Calu3 (cell line): ENCODE results near the gene IFT81. TPM values are rescaled to one million over a fixed set of nuclear protein-coding genes. Genes with fewer than 3 reads are reported as not detected.

Experiments used
- BruUV-seq: library from RNA; stranded (reverse); fragments of 400-500 nt; replicated peaks from 2 replicates; lab custom pipeline; 2021; lab: Mats Ljungman, UMichigan
- CTCF ChIA-PET: fragments of 300-600 bp; sonication (Branson Sonifier 250); formaldehyde crosslinking; loops from one replicate; lab custom pipeline; 2022; ENCODE audit warnings: antibody characterized with exemption; lab: Charles Lee
- DNase-seq: peaks from one replicate; pipeline ENCODE4 v3.0.0; 2022
- H3K27ac Mint-ChIP-seq: one replicate; pipeline ENCODE4 v1.8.0; 2022; ENCODE audit warnings: mixed read lengths; ENCODE audit not compliant: unreplicated experiment
- H3K27me3 Mint-ChIP-seq: one replicate; pipeline ENCODE4 v1.8.0; 2022; ENCODE audit warnings: mixed read lengths; ENCODE audit not compliant: unreplicated experiment
- H3K36me3 Mint-ChIP-seq: one replicate; pipeline ENCODE4 v1.8.0; 2022; ENCODE audit warnings: mild to moderate bottlenecking, moderate library complexity, mixed read lengths; ENCODE audit not compliant: insufficient read depth, unreplicated experiment
- H3K4me1 Mint-ChIP-seq: one replicate; pipeline ENCODE4 v1.8.0; 2022; ENCODE audit warnings: mild to moderate bottlenecking, low read depth, mixed read lengths; ENCODE audit not compliant: unreplicated experiment
- H3K4me3 Mint-ChIP-seq: one replicate; pipeline ENCODE4 v1.8.0; 2022; ENCODE audit warnings: mild to moderate bottlenecking, low read depth, moderate library complexity, mixed read lengths; ENCODE audit not compliant: unreplicated experiment
- H3K9me3 Mint-ChIP-seq: one replicate; pipeline ENCODE4 v1.8.0; 2022; ENCODE audit warnings: low read depth, mixed read lengths; ENCODE audit not compliant: unreplicated experiment
- intact Hi-C: fragments of 100-400 bp; cut with micrococcal nuclease; formaldehyde crosslinking; loops from one replicate; pipeline ENCODE4 v1.10.0; 2022; ENCODE audit not compliant: unreplicated experiment
- total RNA-seq: library from RNA; stranded (reverse); gene quantifications from 2 replicates; pipeline ENCODE4 v1.2.3, GENCODE V29; 2022
- TF ChIP-seq, protein P1 (sequence below): fragments of 200-600 bp; IDR thresholded peaks from one replicate; pipeline ENCODE4 v1.8.0; 2022; ENCODE audit warnings: antibody characterized with exemption; ENCODE audit not compliant: unreplicated experiment

Gene IFT81
- total RNA-seq, 1 experiment from 2014 or later = 16.4 TPM

DNA sequence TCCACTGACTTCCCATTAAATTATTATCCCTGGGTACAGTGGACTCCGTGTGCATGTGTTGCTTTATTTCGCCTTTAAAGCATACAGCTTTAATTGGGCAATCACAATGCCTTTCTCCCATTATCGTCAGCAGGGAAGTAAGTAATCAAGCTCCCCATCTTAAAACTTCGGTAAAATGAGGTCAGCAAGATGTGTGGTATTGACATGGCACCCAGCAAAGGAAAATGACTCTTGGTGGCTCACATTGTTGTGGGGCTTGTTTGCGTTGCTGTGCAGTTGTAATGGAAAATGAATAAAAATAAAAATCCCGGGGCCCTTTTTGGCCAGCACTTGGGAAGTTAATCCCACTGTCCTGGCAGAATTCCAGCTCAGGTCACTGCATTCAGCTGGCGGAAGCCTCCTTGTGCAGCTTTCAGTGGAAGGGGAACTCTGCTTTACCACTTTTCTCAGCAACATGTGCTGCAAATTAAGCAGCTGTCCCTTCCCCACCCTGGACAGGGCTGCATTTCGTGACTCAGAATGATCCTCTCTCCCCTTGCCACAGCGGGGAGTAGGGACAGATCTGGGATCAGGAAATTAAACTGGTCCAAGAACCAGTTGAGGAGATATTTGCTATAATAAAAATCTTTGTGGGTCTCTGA lies 142.9 kb downstream of the IFT81 start:
- DNase-seq = no peak

More for the DNA sequence above, 142.9 kb downstream of the IFT81 start:
- Mint-ChIP-seq H3K4me3 (no peak overlapping the region), H3K27ac (no peak overlapping the region), H3K36me3 (peaks cover 9% of the 10 kb centered on the region), H3K9me3 (no peaks in the 10 kb centered on the region), H3K27me3 (no peaks in the 10 kb centered on the region), H3K4me1 (peaks cover 44% of the 10 kb centered on the region)
- BruUV-seq = no TSS peak
- TF ChIP-seq, protein P1, sequence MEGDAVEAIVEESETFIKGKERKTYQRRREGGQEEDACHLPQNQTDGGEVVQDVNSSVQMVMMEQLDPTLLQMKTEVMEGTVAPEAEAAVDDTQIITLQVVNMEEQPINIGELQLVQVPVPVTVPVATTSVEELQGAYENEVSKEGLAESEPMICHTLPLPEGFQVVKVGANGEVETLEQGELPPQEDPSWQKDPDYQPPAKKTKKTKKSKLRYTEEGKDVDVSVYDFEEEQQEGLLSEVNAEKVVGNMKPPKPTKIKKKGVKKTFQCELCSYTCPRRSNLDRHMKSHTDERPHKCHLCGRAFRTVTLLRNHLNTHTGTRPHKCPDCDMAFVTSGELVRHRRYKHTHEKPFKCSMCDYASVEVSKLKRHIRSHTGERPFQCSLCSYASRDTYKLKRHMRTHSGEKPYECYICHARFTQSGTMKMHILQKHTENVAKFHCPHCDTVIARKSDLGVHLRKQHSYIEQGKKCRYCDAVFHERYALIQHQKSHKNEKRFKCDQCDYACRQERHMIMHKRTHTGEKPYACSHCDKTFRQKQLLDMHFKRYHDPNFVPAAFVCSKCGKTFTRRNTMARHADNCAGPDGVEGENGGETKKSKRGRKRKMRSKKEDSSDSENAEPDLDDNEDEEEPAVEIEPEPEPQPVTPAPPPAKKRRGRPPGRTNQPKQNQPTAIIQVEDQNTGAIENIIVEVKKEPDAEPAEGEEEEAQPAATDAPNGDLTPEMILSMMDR = no peak
- CTCF ChIA-PET = interaction anchor here (0.7 kb wide), 1 partner anchor 13 kb away, joined by 3 read pairs; no protein-coding TSS in a partner anchor
- intact Hi-C loops = no loop called here

Other genes starting within 250 kb of the IFT81 start
- 25.7 and 27.7 TPM in 2 replicates for gene GLTP, start 243.8 kb upstream of the IFT81 start, total RNA-seq
- gene TCHP, start 224.1 kb upstream of the IFT81 start, total RNA-seq = 28.0 and 28.8 TPM in 2 replicates
- 56.0 TPM in 2 replicates for gene GIT2, start 128.0 kb upstream of the IFT81 start, total RNA-seq
- gene ANKRD13A, start 124.9 kb upstream of the IFT81 start, total RNA-seq = 34.5 and 40.4 TPM in 2 replicates
- 14.2 and 14.7 TPM in 2 replicates for gene C12orf76, start 75.8 kb upstream of the IFT81 start, total RNA-seq
- gene ATP2A2, start 156.9 kb downstream of the IFT81 start, total RNA-seq = 388 and 437 TPM in 2 replicates